IMR-90 (cell line): Measurements from ENCODE around the gene HOXD12. TPM values are rescaled to one million over a fixed set of nuclear protein-coding genes. Genes with fewer than 3 reads are reported as not detected.

Experiments used
- ATAC-seq: fragments of 200-7000 bp; cut with Tn5 transposase; 2 replicates; pipeline ENCODE4 v1.9.1; 2020; ENCODE audit warnings: low read depth, mild to moderate bottlenecking, moderate library complexity
- BruUV-seq: library from RNA; stranded (reverse); fragments of 400-500 nt; replicated peaks from 2 replicates; lab custom pipeline; 2021; lab: Mats Ljungman, UMichigan
- CTCF ChIA-PET: fragments of 300-600 bp; formaldehyde crosslinking; extraction: SDS; loops from one replicate; lab custom pipeline; 2021; ENCODE audit warnings: antibody characterized with exemption; lab: Yijun Ruan, JAX
- POLR2A ChIA-PET: fragments of 300-600 bp; sonication (Branson Sonifier 250); formaldehyde crosslinking; loops from one replicate; lab custom pipeline; 2022; ENCODE audit warnings: antibody characterized with exemption; ENCODE audit not compliant: unreplicated experiment; lab: Charles Lee
- DNase-seq: peaks from one replicate; pipeline ENCODE4 v3.0.0; 2013
- H2AFZ ChIP-seq: replicated peaks from 2 replicates; pipeline ENCODE3; 2013; ENCODE audit warnings: low read length, mild to moderate bottlenecking; ENCODE audit not compliant: poor library complexity
- H2AK5ac ChIP-seq: 2 replicates; pipeline ENCODE4 v1.6.1; 2013; ENCODE audit warnings: low read depth, low read length, inconsistent platforms
- H2AK9ac ChIP-seq: replicated peaks from 2 replicates; pipeline ENCODE3; 2013; ENCODE audit warnings: mild to moderate bottlenecking, low read depth, low read length, moderate library complexity; ENCODE audit not compliant: poor library complexity
- H2BK120ac ChIP-seq: 2 replicates; pipeline ENCODE4 v1.6.1; 2013; ENCODE audit warnings: low read depth, low read length, inconsistent platforms
- H2BK15ac ChIP-seq: 3 replicates; pipeline ENCODE4 v1.6.1; 2013; ENCODE audit warnings: low read depth, low read length, inconsistent platforms
- H2BK20ac ChIP-seq: 2 replicates; pipeline ENCODE4 v1.6.1; 2013; ENCODE audit warnings: low read depth, mild to moderate bottlenecking, inconsistent platforms, low read length, moderate library complexity
- H2BK5ac ChIP-seq: 2 replicates; pipeline ENCODE4 v1.6.1; 2013; ENCODE audit warnings: mild to moderate bottlenecking, low read depth, low read length, inconsistent platforms; ENCODE audit not compliant: poor library complexity, severe bottlenecking
- H3K14ac ChIP-seq: replicated peaks from 2 replicates; pipeline ENCODE4 v1.6.1; 2013; ENCODE audit warnings: low read depth, low read length, inconsistent platforms
- H3K18ac ChIP-seq: 2 replicates; pipeline ENCODE4 v1.6.1; 2013; ENCODE audit warnings: low read depth, low read length, control low read depth
- H3K23ac ChIP-seq: 2 replicates; pipeline ENCODE4 v1.6.1; 2013; ENCODE audit warnings: low read depth, low read length, inconsistent platforms
- H3K27ac ChIP-seq: 2 replicates; pipeline ENCODE4 v1.5.1; 2013; ENCODE audit warnings: mild to moderate bottlenecking, control low read depth, low read length; ENCODE audit not compliant: insufficient read depth
- H3K27me3 ChIP-seq: 2 replicates; pipeline ENCODE4 v1.6.1; 2013; ENCODE audit warnings: low read length; ENCODE audit not compliant: control insufficient read depth, insufficient read depth
- H3K36me3 ChIP-seq: 2 replicates; pipeline ENCODE4 v1.6.1; 2013; ENCODE audit warnings: low read length, mixed read lengths; ENCODE audit not compliant: control insufficient read depth, insufficient read depth
- H3K4ac ChIP-seq: 2 replicates; pipeline ENCODE4 v1.6.1; 2013; ENCODE audit warnings: low read depth, low read length, inconsistent platforms
- H3K4me1 ChIP-seq: 2 replicates; pipeline ENCODE4 v1.6.1; 2013; ENCODE audit warnings: low read length, mixed read lengths; ENCODE audit not compliant: control insufficient read depth, insufficient read depth
- H3K4me2 ChIP-seq: 2 replicates; pipeline ENCODE4 v1.6.1; 2013; ENCODE audit warnings: low read depth, mild to moderate bottlenecking, control low read depth, low read length, moderate library complexity
- H3K4me3 ChIP-seq: 2 replicates; pipeline ENCODE4 v1.5.1; 2013; ENCODE audit warnings: low read depth, mild to moderate bottlenecking, control low read depth, low read length, moderate library complexity; ENCODE audit not compliant: insufficient read depth
- H3K56ac ChIP-seq: 2 replicates; pipeline ENCODE4 v1.6.1; 2013; ENCODE audit warnings: low read length, inconsistent platforms; ENCODE audit not compliant: insufficient read depth; ENCODE audit errors: extremely low read depth
- H3K79me1 ChIP-seq, 2 experiments: 2 replicates each; pipeline ENCODE4 v1.6.1; 2013; ENCODE audit warnings: low read length in 2 of 2, inconsistent platforms in 1 of 2, low read depth in 1 of 2
- H3K9ac ChIP-seq: 2 replicates; pipeline ENCODE4 v1.6.1; 2013; ENCODE audit warnings: low read depth, low read length, control low read depth
- H3K9me1 ChIP-seq: 2 replicates; pipeline ENCODE4 v1.6.1; 2013; ENCODE audit warnings: low read length, inconsistent platforms; ENCODE audit not compliant: insufficient read depth
- H3K9me3 ChIP-seq: 2 replicates; pipeline ENCODE4 v1.6.1; 2013; ENCODE audit warnings: low read length; ENCODE audit not compliant: control insufficient read depth, insufficient read depth
- H4K20me1 ChIP-seq: 2 replicates; pipeline ENCODE4 v1.6.1; 2013; ENCODE audit warnings: low read length, inconsistent platforms; ENCODE audit not compliant: insufficient read depth
- H4K5ac ChIP-seq: 2 replicates; pipeline ENCODE4 v1.6.1; 2013; ENCODE audit warnings: mild to moderate bottlenecking, low read depth, low read length, control low read depth
- H4K8ac ChIP-seq, 2 experiments: 2 replicates each; pipeline ENCODE4 v1.6.1; 2013; ENCODE audit warnings: low read depth in 2 of 2, low read length in 2 of 2, control low read depth in 1 of 2, inconsistent platforms in 1 of 2
- H4K91ac ChIP-seq: 2 replicates; pipeline ENCODE4 v1.6.1; 2013; ENCODE audit warnings: low read depth, low read length, inconsistent platforms; ENCODE audit not compliant: insufficient read depth
- MAFK ChIP-seq: IDR thresholded peaks from 2 replicates; pipeline ENCODE4 v1.6.1; 2012; ENCODE audit warnings: low read depth, low read length, improper control_type of control experiment
- MXI1 ChIP-seq: IDR thresholded peaks from 2 replicates; pipeline ENCODE4 v1.6.1; 2012; ENCODE audit warnings: low read depth, mild to moderate bottlenecking, low read length, moderate library complexity, borderline replicate concordance
- NFE2L2 ChIP-seq: fragments of 150-350 bp; IDR thresholded peaks from 2 replicates; pipeline ENCODE4 v1.6.1; 2016; ENCODE audit warnings: low read depth, mild to moderate bottlenecking, low read length
- RFX5 ChIP-seq: IDR thresholded peaks from 2 replicates; pipeline ENCODE4 v1.8.0; 2012; ENCODE audit warnings: low read depth, mild to moderate bottlenecking, low read length, moderate library complexity
- WGBS, 2 experiments: methylation state at CpG; one replicate each; pipeline versions ENCODE4 v1.1.5 to v1.1.7; 2013; ENCODE audit warnings: missing lambda C conversion rate in 2 of 2; ENCODE audit not compliant: insufficient read length in 1 of 2; ENCODE audit errors: extremely low coverage in 2 of 2; 5-methylcytosine and 5-hydroxymethylcytosine counted together
- dilution Hi-C: fragments of 300-500 bp; cut with HindIII; formaldehyde crosslinking; loops from one replicate; pipeline ENCODE4 v1.14.3; 2018; ENCODE audit warnings: low sequenced_read_pairs; ENCODE audit not compliant: unreplicated experiment
- in situ Hi-C: fragments of 300-500 bp; cut with MboI; formaldehyde crosslinking; loops from 3 replicates; pipeline ENCODE4 v1.14.3; 2019; ENCODE audit warnings: low sequenced_read_pairs, inconsistent platforms, mixed read lengths
- intact Hi-C: fragments of 100-400 bp; cut with micrococcal nuclease; formaldehyde crosslinking; loops from 2 replicates; pipeline ENCODE4 v1.10.0; 2022
- polyA plus RNA-seq, 3 experiments: library from polyadenylated mRNA; depleted of rRNA; stranded (reverse); fragments of >200 nt; gene quantifications; 2 replicates each; pipeline ENCODE4 v1.2.3, GENCODE V29; 2012; ENCODE audit warnings: low replicate concordance in 1 of 3
- total RNA-seq: library from RNA; depleted of rRNA; stranded (reverse); fragments of >200 nt; gene quantifications from 2 replicates; pipeline ENCODE4 v1.2.3, GENCODE V29; 2012

The HOXD12 gene
- total and polyA plus RNA-seq, 2 of the 4 experiments (the other 2 are of a cell fraction) = not detected

DNA sequence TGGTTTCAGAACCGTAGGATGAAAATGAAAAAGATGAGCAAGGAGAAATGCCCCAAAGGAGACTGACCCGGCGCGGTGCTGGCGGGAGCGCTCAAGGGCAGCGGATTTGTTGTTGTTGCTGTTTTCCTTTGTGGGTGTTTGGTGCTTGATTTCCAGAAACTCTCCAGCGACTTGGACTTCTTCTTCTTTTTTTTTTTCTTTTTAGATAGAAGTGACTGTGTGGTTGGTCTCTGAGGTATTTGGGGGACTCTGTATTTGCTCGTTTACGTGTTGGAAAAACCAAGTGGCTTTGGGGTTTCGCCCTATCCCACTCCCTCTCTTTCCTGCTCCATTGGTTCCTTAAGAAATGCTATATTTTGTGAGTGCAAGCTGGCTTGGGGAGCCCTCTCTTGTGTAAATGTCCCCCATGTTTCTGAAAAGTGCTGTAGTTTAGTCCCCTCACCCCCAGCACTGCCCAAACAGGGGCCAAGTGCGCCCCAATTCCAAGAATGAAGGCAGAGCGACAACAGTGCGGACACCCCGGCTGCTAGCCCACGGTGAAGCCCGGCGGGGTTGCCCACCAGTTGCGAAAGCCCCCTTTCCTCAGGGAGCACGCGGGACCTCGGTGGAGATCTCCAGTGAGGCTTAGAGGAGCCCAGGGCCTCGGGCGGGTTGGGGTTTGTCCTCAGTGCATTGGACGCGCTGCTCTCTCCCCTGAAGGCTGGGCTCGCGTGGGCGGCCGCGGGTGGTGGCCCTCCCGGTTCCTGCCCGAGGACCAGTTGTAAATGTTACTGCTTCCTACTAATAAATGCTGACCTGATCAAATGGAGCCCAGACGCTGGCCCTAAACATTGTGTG, 24.7 kb downstream of the HOXD12 start:
- Histone ChIP-seq H3K14ac (no peak overlapping the region), H3K4ac (no peak overlapping the region), H2BK120ac (no peak overlapping the region), H3K18ac (no peak overlapping the region), H3K27me3 (peaks cover 92% of the 10 kb centered on the region), H3K4me3 (no peak overlapping the region), H3K9ac (no peak overlapping the region), H3K4me1 (no peaks in the 10 kb centered on the region), H4K8ac (no peak overlapping the region), H3K27ac (no peak overlapping the region), H3K79me1 (no peaks in the 10 kb centered on the region), H4K20me1 (no peaks in the 10 kb centered on the region; the same call in 1 of the 2 replicates), H2AK5ac (no peak overlapping the region), H3K4me2 (no peak overlapping the region), H4K5ac (no peak overlapping the region), H2AFZ (no peak overlapping the region), H3K23ac (no peak overlapping the region), H3K56ac (no peak overlapping the region), H4K91ac (no peak overlapping the region), H3K36me3 (no peaks in the 10 kb centered on the region), H3K9me1 (no peaks in the 10 kb centered on the region), H2BK20ac (no peak overlapping the region), H2BK5ac (no peak overlapping the region), H3K9me3 (peaks cover 3% of the 10 kb centered on the region; the same call in 1 of the 2 replicates), H2AK9ac (no peak overlapping the region), H2BK15ac (no peak overlapping the region)
- BruUV-seq = no TSS peak
- dilution Hi-C loops (no loop called here), intact Hi-C loops (no loop called here), in situ Hi-C loops (loop anchor here (10.0 kb wide), 2 partner anchors 330 to 1030 kb away; no protein-coding TSS in a partner anchor)
- no peak for TF ChIP-seq MXI1
- TF ChIP-seq RFX5 = no peak
- TF ChIP-seq NFE2L2 = no peak
- TF ChIP-seq MAFK = no peak
- DNase-seq (no peak), ATAC-seq (no peak)
- 4% methylated on average over 7 of the region's 34 CpGs; no CpG with 5 or more reads in 1 of the 2 experiments for WGBS, 2 experiments
- CTCF ChIA-PET = no interaction called here
- POLR2A ChIA-PET = no interaction called here
